ENCODE measurements around the gene RILPL2.
"Not testable (repeated sequence)": the region's sequence is repeated elsewhere in the genome, so short reads cannot be mapped to it uniquely, and the experiment has no call there.

Gene RILPL2

DNA sequence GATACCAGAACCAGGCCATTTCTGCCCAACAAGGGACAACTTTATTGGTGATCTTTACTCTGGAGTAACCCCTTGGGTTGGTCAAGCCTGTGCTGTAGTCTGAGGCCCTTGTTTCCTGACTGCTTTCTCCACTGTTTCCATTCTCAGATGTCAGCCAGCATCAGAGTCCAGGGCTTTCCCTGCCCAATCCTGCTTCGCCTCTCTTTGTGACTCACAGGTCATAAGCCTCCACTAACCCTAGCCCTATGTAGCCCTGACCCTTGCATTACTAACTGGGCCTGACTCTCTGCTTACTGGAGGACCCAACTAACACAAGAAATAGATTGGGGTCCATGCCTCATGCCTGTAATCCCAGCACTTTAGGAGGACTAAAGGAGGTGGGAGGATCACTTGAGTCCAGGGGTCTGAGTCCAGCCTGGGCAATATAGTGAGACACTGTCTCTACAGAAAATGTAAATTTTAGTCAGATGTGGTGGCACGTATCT lies 12.8 kb upstream of the RILPL2 start:
- FAIRE-seq, result no peak

DNA sequence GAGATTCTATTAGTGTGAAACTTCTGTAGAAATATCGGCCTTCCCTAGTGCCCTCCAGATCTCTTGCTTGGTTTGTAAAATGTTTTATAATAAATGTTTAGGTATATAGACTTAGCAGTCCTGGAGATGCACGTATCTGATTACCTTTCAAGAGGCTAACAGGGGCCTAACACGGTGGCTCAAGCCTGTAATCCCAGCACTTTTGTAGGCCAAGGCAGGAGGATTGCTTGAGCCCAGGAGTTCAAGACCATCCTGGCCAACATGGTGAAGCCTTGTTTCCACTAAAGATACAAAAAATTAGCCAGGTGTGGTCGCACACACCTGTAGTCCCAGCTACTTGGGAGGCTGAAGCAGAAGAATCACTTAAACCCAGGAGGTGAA lies 9.8 kb upstream of the RILPL2 start:
- FAIRE-seq, result no peak

GRCh38 chr12:123445388-123446332 lies 9.2 kb upstream of the RILPL2 start:
- no peak for FAIRE-seq

GRCh38 chr12:123444092-123445026 lies 7.9 kb upstream of the RILPL2 start:
- no peak for FAIRE-seq

- no peak for FAIRE-seq
Observed at GRCh38 chr12:123442774-123443173, 6.3 kb upstream of the RILPL2 start.

GRCh38 chr12:123441523-123442164 lies 5.2 kb upstream of the RILPL2 start:
- FAIRE-seq, result no peak

DNA sequence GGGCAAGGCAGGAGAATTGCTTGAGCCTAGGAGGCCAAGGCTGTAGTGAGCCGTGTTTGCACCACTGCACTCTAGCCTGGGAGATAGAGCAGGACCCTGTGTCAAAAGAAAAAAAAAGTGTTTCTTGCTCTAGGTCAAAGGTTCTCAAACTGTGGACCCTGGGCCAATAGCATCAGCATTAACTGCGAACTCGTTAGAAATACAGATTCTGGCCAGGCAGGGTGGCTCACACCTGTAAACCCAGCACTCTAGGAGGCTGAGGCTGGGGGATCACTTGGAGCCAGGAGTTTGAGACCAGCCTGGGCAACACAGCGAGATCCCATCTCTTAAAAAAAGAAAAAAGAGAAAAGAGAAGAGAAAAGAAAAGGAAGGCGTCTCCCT lies 858 bp downstream of the RILPL2 start:
- no peak for FAIRE-seq

DNA sequence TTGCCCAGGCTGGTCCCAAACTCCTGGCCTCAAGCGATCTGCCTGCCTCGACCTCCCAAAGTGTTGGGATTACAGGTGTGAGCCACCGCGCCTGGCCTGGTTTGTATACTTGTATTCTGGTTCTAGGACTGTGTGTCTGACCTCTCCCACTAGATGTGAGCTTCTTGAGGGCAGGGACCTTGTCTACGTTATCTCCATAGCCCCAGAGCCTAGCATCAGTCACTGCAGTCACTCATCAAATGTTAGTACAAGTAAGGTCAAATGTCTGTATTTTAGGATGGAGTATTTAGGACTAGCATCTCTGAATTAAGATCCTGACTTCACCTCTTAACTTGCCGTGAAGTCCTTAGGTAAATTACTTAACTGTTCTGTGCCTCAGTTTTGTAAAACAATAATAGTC lies 2.9 kb downstream of the RILPL2 start:
- no peak for FAIRE-seq

GRCh38 chr12:123431951-123432817 lies 4.3 kb downstream of the RILPL2 start:
- FAIRE-seq, result not testable (repeated sequence)

GRCh38 chr12:123429101-123429500 lies 7.4 kb downstream of the RILPL2 start:
- not testable (repeated sequence) for FAIRE-seq

DNA sequence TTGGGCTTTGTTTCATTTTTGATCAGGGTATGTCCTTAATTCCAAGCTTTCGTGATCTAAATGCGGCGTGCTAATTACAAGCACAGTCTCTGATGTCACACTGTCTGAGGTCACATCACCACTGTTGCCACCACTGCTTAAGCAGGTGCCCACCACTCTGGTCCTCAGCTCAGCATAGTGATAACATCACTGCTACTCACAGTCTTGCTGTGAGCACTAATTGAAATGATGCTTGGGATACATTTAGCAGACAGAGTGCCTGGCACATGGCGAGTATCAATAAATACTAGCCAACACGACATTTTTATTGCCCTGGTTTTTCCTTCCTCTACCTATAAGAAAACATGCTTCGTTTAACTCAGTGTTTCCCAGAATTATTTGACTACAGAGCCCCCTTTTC lies 7.9 kb downstream of the RILPL2 start:
- FAIRE-seq, result no peak

DNA sequence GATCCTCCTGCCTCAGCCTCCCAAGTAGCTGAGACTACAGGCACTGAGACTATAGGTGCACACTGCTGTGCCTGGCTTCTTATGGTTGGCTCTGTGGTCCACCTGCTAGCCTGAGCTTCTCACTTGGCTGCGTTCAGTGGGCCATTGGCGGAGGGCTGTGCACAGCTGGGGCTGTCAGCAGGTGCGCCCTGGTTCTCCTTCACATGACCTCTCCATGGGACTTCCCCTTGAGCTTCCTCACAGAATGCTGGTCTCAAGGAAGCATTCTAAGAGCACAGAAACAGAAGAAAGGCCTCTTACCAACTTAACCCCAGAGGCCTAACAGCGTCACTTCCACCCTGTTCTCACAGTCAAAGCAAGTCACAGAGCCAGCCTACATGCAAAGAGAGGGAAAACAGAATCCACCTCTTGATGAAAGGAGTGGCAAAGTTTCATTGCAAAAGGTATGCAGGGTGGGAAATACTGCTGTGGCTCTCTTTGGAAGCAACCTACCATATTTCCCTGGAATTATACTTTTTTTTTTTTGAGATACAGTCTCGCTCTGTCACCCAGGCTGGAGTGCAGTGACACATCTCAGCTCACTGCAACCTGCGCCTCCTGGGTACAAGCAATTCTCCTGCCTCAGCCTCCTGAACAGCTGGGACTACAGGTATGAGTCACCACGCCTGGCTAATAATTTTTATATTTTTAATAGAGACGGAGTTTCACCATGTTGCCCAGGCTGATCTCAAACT lies 9.3 kb downstream of the RILPL2 start:
- no peak for FAIRE-seq

- FAIRE-seq, result no peak
Observed at GRCh38 chr12:123421314-123421713, 15.2 kb downstream of the RILPL2 start.

DNA sequence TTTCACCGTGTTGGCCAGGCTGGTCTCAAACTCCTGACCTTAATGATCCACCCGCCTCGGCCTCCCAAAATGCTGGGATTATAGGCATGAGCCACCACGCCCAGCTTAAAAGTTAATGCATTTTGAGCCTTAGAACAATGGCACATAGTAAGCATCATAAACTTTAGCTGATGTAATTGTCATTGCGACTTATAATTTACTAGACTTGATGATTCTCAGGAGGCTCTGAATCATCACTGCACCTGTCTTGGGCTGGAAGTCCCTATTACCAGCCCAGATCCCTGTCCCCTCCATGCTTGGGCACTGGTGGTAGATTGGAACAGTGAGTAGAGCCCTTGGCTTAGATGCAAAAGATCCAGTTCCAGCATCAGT lies 26.5 kb downstream of the RILPL2 start:
- no peak for FAIRE-seq

GRCh38 chr12:123409284-123410040 lies 27.0 kb downstream of the RILPL2 start:
- not testable (repeated sequence) for FAIRE-seq

GRCh38 chr12:123408619-123409018 lies 27.9 kb downstream of the RILPL2 start:
- not testable (repeated sequence) for FAIRE-seq

- not testable (repeated sequence) for FAIRE-seq
Observed at GRCh38 chr12:123407934-123408333, 28.6 kb downstream of the RILPL2 start.

DNA sequence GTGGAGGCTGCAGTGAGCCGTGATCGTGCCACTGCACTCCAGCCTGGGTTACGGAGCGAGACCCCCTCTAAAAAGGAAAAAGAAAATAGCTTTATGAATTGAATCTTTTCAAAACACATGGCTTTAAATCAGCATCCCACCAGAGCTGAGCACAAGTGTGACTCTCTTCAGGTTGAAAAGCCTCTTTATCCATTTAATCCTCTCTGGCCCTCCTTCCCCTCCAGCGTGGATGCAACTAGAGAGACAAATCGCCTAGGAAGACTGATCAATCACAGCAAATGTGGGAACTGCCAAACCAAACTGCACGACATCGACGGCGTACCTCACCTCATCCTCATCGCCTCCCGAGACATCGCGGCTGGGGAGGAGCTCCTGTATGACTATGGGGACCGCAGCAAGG lies 29.2 kb downstream of the RILPL2 start:
- FAIRE-seq, result not testable (repeated sequence)

GRCh38 chr12:123404581-123404980 lies 31.9 kb downstream of the RILPL2 start:
- no peak for FAIRE-seq

All from colon (tissue), 2 donors.